ENCODE measurements around the gene TGFBR3. TPM values are rescaled to one million over a fixed set of nuclear protein-coding genes. Genes with fewer than 3 reads are reported as not detected.

TGFBR3 gene
- total and polyA plus RNA-seq, 9 of the 15 experiments (the other 6 are each of a cell fraction or from before 2014, with no cell fraction given), result 3.6 to 32.4 (median 15.6) TPM

DNA sequence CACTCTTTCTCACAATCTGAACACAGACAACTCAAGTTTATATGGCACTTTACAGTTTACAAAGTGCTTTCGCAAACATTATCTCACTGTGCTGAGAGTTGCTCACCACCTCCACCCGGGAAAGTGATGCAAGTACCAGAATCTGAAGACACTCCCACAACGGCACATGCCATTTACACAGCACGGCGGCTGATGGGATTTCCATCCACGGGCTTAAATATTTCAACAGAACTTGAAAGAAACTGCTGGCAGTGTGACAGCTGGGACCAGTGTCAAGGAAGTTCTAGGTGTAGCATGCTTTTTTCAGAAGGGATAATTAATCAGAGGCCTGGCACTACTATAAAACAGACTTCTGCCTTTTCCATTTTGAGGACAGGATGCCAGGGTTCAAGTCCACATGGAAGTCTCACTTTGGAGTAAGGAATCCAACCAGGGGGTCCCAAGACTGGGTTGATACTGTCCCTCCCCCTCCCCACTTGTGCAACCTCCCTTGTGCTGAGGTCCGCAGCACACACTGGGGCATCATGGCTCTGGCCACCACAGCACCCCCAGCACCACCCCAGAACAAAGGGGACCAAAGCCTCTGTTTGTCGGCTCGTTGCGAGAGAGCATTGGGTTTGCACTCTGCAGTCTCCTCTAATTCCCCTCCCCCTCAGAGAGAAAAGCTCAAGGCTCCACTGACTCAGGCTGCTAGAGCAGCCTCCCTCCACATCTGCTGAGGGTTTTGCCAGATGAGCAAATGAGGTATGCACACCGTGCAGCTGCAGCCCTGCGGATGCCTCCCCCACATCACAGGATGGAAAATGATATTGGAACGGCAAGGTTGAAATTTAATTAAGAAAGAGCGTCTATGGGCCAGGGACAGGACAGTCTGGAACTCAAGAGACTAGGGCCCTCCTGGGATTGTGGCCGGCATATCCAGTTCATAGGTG is 154.9 kb downstream of the TGFBR3 start (continued):
- TF ChIP-seq MYC (IDR thresholded peaks at IDR 0.05; ENCODE audit: low read depth, low read length) (peak; percentile 48; the same call in 1 of the 2 replicates), MYC (CRISPR knock-in tag; IDR thresholded peaks at IDR 0.05; ENCODE audit: borderline replicate concordance, low read depth) (no peak), RCOR1 (IDR thresholded peaks at IDR 0.05; ENCODE audit: borderline replicate concordance in 1 of 2, low read depth in 2 of 2, low read length in 2 of 2) (peak in 1 of 2 experiments; percentile 64; a peak in 2 of 4 replicates), TRIM24 (IDR thresholded peaks at IDR 0.05) (peak; percentile 52 to 65; a peak in 2 of 4 replicates), MCM5 (IDR thresholded peaks at IDR 0.05; ENCODE audit: low read depth) (no peak), BACH1 (tag; IDR thresholded peaks at IDR 0.05) (peak; percentile 47; the same call in 1 of the 2 replicates), KAT2B (IDR thresholded peaks at IDR 0.05; ENCODE audit: low read depth, low read length) (no peak), TCF7 (IDR thresholded peaks at IDR 0.05; ENCODE audit: borderline replicate concordance) (no peak), ETS2 (tag; IDR thresholded peaks at IDR 0.05; ENCODE audit: borderline replicate concordance, poor library complexity, severe bottlenecking) (no peak), JUND (IDR thresholded peaks at IDR 0.05; ENCODE audit: borderline replicate concordance, low read depth, low read length) (peak; percentile 64), JUND (tag; IDR thresholded peaks at IDR 0.05; ENCODE audit: borderline replicate concordance, low read depth, low read length) (no peak; the same call in 2 of the 3 replicates)
- TF ChIP-seq, protein P1, sequence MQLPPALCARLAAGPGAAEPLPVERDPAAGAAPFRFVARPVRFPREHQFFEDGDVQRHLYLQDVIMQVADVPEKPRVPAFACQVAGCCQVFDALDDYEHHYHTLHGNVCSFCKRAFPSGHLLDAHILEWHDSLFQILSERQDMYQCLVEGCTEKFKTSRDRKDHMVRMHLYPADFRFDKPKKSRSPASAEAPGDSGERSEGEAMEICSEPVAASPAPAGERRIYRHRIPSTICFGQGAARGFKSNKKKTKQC (CRISPR knock-in tag; IDR thresholded peaks at IDR 0.05), result no peak
- TF ChIP-seq, protein P2, sequence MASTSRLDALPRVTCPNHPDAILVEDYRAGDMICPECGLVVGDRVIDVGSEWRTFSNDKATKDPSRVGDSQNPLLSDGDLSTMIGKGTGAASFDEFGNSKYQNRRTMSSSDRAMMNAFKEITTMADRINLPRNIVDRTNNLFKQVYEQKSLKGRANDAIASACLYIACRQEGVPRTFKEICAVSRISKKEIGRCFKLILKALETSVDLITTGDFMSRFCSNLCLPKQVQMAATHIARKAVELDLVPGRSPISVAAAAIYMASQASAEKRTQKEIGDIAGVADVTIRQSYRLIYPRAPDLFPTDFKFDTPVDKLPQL (IDR thresholded peaks at IDR 0.05; ENCODE audit: extremely low read depth, insufficient read length), result no peak
- TF ChIP-seq, protein P3, sequence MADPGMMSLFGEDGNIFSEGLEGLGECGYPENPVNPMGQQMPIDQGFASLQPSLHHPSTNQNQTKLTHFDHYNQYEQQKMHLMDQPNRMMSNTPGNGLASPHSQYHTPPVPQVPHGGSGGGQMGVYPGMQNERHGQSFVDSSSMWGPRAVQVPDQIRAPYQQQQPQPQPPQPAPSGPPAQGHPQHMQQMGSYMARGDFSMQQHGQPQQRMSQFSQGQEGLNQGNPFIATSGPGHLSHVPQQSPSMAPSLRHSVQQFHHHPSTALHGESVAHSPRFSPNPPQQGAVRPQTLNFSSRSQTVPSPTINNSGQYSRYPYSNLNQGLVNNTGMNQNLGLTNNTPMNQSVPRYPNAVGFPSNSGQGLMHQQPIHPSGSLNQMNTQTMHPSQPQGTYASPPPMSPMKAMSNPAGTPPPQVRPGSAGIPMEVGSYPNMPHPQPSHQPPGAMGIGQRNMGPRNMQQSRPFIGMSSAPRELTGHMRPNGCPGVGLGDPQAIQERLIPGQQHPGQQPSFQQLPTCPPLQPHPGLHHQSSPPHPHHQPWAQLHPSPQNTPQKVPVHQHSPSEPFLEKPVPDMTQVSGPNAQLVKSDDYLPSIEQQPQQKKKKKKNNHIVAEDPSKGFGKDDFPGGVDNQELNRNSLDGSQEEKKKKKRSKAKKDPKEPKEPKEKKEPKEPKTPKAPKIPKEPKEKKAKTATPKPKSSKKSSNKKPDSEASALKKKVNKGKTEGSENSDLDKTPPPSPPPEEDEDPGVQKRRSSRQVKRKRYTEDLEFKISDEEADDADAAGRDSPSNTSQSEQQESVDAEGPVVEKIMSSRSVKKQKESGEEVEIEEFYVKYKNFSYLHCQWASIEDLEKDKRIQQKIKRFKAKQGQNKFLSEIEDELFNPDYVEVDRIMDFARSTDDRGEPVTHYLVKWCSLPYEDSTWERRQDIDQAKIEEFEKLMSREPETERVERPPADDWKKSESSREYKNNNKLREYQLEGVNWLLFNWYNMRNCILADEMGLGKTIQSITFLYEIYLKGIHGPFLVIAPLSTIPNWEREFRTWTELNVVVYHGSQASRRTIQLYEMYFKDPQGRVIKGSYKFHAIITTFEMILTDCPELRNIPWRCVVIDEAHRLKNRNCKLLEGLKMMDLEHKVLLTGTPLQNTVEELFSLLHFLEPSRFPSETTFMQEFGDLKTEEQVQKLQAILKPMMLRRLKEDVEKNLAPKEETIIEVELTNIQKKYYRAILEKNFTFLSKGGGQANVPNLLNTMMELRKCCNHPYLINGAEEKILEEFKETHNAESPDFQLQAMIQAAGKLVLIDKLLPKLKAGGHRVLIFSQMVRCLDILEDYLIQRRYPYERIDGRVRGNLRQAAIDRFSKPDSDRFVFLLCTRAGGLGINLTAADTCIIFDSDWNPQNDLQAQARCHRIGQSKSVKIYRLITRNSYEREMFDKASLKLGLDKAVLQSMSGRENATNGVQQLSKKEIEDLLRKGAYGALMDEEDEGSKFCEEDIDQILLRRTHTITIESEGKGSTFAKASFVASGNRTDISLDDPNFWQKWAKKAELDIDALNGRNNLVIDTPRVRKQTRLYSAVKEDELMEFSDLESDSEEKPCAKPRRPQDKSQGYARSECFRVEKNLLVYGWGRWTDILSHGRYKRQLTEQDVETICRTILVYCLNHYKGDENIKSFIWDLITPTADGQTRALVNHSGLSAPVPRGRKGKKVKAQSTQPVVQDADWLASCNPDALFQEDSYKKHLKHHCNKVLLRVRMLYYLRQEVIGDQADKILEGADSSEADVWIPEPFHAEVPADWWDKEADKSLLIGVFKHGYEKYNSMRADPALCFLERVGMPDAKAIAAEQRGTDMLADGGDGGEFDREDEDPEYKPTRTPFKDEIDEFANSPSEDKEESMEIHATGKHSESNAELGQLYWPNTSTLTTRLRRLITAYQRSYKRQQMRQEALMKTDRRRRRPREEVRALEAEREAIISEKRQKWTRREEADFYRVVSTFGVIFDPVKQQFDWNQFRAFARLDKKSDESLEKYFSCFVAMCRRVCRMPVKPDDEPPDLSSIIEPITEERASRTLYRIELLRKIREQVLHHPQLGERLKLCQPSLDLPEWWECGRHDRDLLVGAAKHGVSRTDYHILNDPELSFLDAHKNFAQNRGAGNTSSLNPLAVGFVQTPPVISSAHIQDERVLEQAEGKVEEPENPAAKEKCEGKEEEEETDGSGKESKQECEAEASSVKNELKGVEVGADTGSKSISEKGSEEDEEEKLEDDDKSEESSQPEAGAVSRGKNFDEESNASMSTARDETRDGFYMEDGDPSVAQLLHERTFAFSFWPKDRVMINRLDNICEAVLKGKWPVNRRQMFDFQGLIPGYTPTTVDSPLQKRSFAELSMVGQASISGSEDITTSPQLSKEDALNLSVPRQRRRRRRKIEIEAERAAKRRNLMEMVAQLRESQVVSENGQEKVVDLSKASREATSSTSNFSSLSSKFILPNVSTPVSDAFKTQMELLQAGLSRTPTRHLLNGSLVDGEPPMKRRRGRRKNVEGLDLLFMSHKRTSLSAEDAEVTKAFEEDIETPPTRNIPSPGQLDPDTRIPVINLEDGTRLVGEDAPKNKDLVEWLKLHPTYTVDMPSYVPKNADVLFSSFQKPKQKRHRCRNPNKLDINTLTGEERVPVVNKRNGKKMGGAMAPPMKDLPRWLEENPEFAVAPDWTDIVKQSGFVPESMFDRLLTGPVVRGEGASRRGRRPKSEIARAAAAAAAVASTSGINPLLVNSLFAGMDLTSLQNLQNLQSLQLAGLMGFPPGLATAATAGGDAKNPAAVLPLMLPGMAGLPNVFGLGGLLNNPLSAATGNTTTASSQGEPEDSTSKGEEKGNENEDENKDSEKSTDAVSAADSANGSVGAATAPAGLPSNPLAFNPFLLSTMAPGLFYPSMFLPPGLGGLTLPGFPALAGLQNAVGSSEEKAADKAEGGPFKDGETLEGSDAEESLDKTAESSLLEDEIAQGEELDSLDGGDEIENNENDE (IDR thresholded peaks at IDR 0.05; ENCODE audit: low read depth, low read length), result no peak
